Measurements from ENCODE around the gene TATDN2.

TATDN2 gene

GRCh38 chr3:10248184-10248983, at the start of gene TATDN2:
Gene TATDN2 (plus strand): TSS chr3:10248459. CDS start chr3:10249201, 742 bp downstream.
- DNase-seq: peak; percentile 99

- no peak for DNase-seq
Observed at GRCh38 chr3:10198761-10199649, 49.3 kb upstream of the TATDN2 start.

- DNase-seq: no peak
Observed at GRCh38 chr3:10204921-10205320, 43.3 kb upstream of the TATDN2 start.

- peak; percentile 74 for DNase-seq
Observed at GRCh38 chr3:10205451-10206165, 42.7 kb upstream of the TATDN2 start.

- no peak for DNase-seq
Observed at GRCh38 chr3:10206166-10206511, 42.1 kb upstream of the TATDN2 start.

GRCh38 chr3:10213156-10213792, 35.0 kb upstream of the TATDN2 start:
- DNase-seq: no peak

GRCh38 chr3:10215578-10216368, 32.5 kb upstream of the TATDN2 start:
- no peak for DNase-seq

- DNase-seq: no peak
Observed at GRCh38 chr3:10217359-10217758, 30.9 kb upstream of the TATDN2 start.

GRCh38 chr3:10219737-10220136, 28.5 kb upstream of the TATDN2 start:
- DNase-seq: no peak

GRCh38 chr3:10223676-10224639, 24.3 kb upstream of the TATDN2 start:
- DNase-seq: no peak

- DNase-seq: peak; percentile 60
Observed at GRCh38 chr3:10224794-10225665, 23.2 kb upstream of the TATDN2 start.

- DNase-seq: no peak
Observed at GRCh38 chr3:10226293-10226692, 22.0 kb upstream of the TATDN2 start.

- no peak for DNase-seq
Observed at GRCh38 chr3:10228248-10228950, 19.9 kb upstream of the TATDN2 start.

GRCh38 chr3:10229576-10229975, 18.7 kb upstream of the TATDN2 start:
- no peak for DNase-seq

GRCh38 chr3:10232137-10232536, 16.1 kb upstream of the TATDN2 start:
- no peak for DNase-seq

- DNase-seq: no peak
Observed at GRCh38 chr3:10233988-10234387, 14.3 kb upstream of the TATDN2 start.

- DNase-seq: no peak
Observed at GRCh38 chr3:10234526-10235230, 13.6 kb upstream of the TATDN2 start.

- DNase-seq: no peak
Observed at GRCh38 chr3:10235551-10235950, 12.7 kb upstream of the TATDN2 start.
